SHP77 treated with DMSO at 0.1 percent for 48 hours (cell line): ENCODE data around the gene CD47.

Source experiments
- DNase-seq: peaks from one replicate; lab custom pipeline; 2025; lab: John Stamatoyannopoulos, UW

The CD47 gene

GRCh38 chr3:108117241-108117775, 26.5 kb upstream of the CD47 start:
- no peak for DNase-seq

- DNase-seq, result no peak
Observed at GRCh38 chr3:108114423-108115065, 23.7 kb upstream of the CD47 start.

- no peak for DNase-seq
Observed at GRCh38 chr3:108113975-108114374, 23.1 kb upstream of the CD47 start.

GRCh38 chr3:108110934-108111333, 20.1 kb upstream of the CD47 start:
- no peak for DNase-seq

- no peak for DNase-seq
Observed at GRCh38 chr3:108108416-108108815, 17.6 kb upstream of the CD47 start.

- no peak for DNase-seq
Observed at GRCh38 chr3:108106449-108106848, 15.6 kb upstream of the CD47 start.

GRCh38 chr3:108106031-108106430, 15.2 kb upstream of the CD47 start:
- no peak for DNase-seq

GRCh38 chr3:108103886-108104797, 13.3 kb upstream of the CD47 start:
- DNase-seq, result no peak

GRCh38 chr3:108103040-108103751, 12.4 kb upstream of the CD47 start:
- no peak for DNase-seq

- no peak for DNase-seq
Observed at GRCh38 chr3:108102420-108103039, 11.7 kb upstream of the CD47 start.

- DNase-seq, result no peak
Observed at GRCh38 chr3:108100906-108101660, 10.3 kb upstream of the CD47 start.

GRCh38 chr3:108099679-108100428, 9.0 kb upstream of the CD47 start:
- DNase-seq, result no peak

- DNase-seq, result no peak
Observed at GRCh38 chr3:108099244-108099643, 8.4 kb upstream of the CD47 start.

- no peak for DNase-seq
Observed at GRCh38 chr3:108098003-108098370, 7.2 kb upstream of the CD47 start.

- no peak for DNase-seq
Observed at GRCh38 chr3:108097322-108098002, 6.6 kb upstream of the CD47 start.

GRCh38 chr3:108096532-108097321, 5.9 kb upstream of the CD47 start:
- no peak for DNase-seq

GRCh38 chr3:108093616-108094015, 2.8 kb upstream of the CD47 start:
- no peak for DNase-seq

- no peak for DNase-seq
Observed at GRCh38 chr3:108093021-108093420, 2.2 kb upstream of the CD47 start.

GRCh38 chr3:108092501-108092900, 1.7 kb upstream of the CD47 start:
- DNase-seq, result no peak
